Stimulated activated CD8-positive, alpha-beta memory T cell treated with anti-CD3 and anti-CD28 coated beads, Interleukin-7, amount 100 ng/mL, for 4 hours (primary cell): ENCODE measurements around the gene DOCK2.

Experiments
- DNase-seq, 2 donors: peaks; one replicate each; pipeline ENCODE4 v3.0.0-alpha.2; 2020; ENCODE audit warnings: low read depth in 2 of 2

DOCK2 gene

GRCh38 chr5:169904059-169904458 is 267.0 kb downstream of the DOCK2 start:
- no peak for DNase-seq

- DNase-seq: no peak
Measured at GRCh38 chr5:169904508-169904907, 267.4 kb downstream of the DOCK2 start.

- no peak for DNase-seq
Measured at GRCh38 chr5:169905017-169905416, 267.9 kb downstream of the DOCK2 start.

GRCh38 chr5:169906745-169907649 is 269.9 kb downstream of the DOCK2 start:
- no peak for DNase-seq

- DNase-seq: no peak
Measured at GRCh38 chr5:169908864-169909263, 271.8 kb downstream of the DOCK2 start.

- DNase-seq: no peak
Measured at GRCh38 chr5:169909945-169910344, 272.9 kb downstream of the DOCK2 start.

GRCh38 chr5:169910393-169910792 is 273.3 kb downstream of the DOCK2 start:
- no peak for DNase-seq

- DNase-seq: no peak
Measured at GRCh38 chr5:169911448-169912212, 274.6 kb downstream of the DOCK2 start.

GRCh38 chr5:169913479-169913878 is 276.4 kb downstream of the DOCK2 start:
- no peak for DNase-seq

GRCh38 chr5:169914766-169915165 is 277.7 kb downstream of the DOCK2 start:
- DNase-seq: no peak

GRCh38 chr5:169917500-169917899 is 280.4 kb downstream of the DOCK2 start:
- DNase-seq: no peak

- no peak for DNase-seq
Measured at GRCh38 chr5:169918228-169918627, 281.2 kb downstream of the DOCK2 start.

- no peak for DNase-seq
Measured at GRCh38 chr5:169920474-169920873, 283.4 kb downstream of the DOCK2 start.

- no peak for DNase-seq
Measured at GRCh38 chr5:169921384-169921783, 284.3 kb downstream of the DOCK2 start.

- no peak for DNase-seq
Measured at GRCh38 chr5:169921949-169922348, 284.9 kb downstream of the DOCK2 start.

GRCh38 chr5:169922474-169922873 is 285.4 kb downstream of the DOCK2 start:
- DNase-seq: no peak

GRCh38 chr5:169923988-169924387 is 286.9 kb downstream of the DOCK2 start:
- no peak for DNase-seq

GRCh38 chr5:169933127-169933526 is 296.1 kb downstream of the DOCK2 start:
- DNase-seq: no peak

GRCh38 chr5:169933616-169934015 is 296.5 kb downstream of the DOCK2 start:
- no peak for DNase-seq

GRCh38 chr5:169934990-169935389 is 297.9 kb downstream of the DOCK2 start:
- no peak for DNase-seq

GRCh38 chr5:169935762-169936161 is 298.7 kb downstream of the DOCK2 start:
- no peak for DNase-seq

GRCh38 chr5:169938439-169938838 is 301.4 kb downstream of the DOCK2 start:
- no peak for DNase-seq

GRCh38 chr5:169939731-169940130 is 302.7 kb downstream of the DOCK2 start:
- no peak for DNase-seq
